Activated CD8-positive, alpha-beta memory T cell treated with anti-CD3 and anti-CD28 coated beads for 36 hours (primary cell): ENCODE results near the gene DNAH14. TPM values are rescaled to one million over a fixed set of nuclear protein-coding genes. Genes with fewer than 3 reads are reported as not detected.
"Not testable (repeated sequence)": the region's sequence is repeated elsewhere in the genome, so short reads cannot be mapped to it uniquely, and the experiment has no call there.

ENCODE experiments used
- CTCF ChIA-PET: fragments of 350-600 bp; sonication (Branson Sonifier 250); formaldehyde crosslinking; loops from one replicate; lab custom pipeline; 2021; ENCODE audit warnings: antibody characterized with exemption; lab: Charles Lee
- POLR2A ChIA-PET: fragments of 350-600 bp; sonication (Branson Sonifier 250); formaldehyde crosslinking; loops from one replicate; lab custom pipeline; 2021; ENCODE audit warnings: antibody characterized with exemption; lab: Charles Lee
- total RNA-seq, 2 experiments: library from RNA; stranded (reverse); gene quantifications; one replicate each; pipeline ENCODE4 v1.2.3, GENCODE V29; 2021

The DNAH14 gene
- total RNA-seq, 2 experiments from 2014 or later: 0.42 to 0.65 TPM

GRCh38 chr1:225119307-225119706 lies 189.8 kb downstream of the DNAH14 start:
- ChIA-PET CTCF (no interaction called here), POLR2A (no interaction called here)

DNA sequence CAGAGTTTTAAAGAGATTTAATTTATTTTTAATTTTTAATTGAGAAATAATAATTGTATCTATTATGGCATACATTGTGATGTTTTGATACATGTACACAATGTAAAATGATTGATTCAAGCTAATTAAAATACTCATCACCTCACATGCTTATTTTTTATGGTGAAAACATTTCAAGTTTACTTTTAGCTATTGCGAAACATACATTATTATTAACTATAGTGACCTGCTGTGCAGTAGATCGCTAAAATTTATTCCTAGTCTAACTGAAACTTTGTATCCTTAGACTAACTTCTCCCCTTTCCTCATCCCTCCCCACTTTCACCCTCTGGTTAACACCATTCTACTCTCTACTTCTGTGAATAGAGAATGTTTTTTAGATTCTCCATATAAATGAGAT lies 191.6 kb downstream of the DNAH14 start:
- CTCF ChIA-PET: no interaction called here
- POLR2A ChIA-PET: no interaction called here

DNA sequence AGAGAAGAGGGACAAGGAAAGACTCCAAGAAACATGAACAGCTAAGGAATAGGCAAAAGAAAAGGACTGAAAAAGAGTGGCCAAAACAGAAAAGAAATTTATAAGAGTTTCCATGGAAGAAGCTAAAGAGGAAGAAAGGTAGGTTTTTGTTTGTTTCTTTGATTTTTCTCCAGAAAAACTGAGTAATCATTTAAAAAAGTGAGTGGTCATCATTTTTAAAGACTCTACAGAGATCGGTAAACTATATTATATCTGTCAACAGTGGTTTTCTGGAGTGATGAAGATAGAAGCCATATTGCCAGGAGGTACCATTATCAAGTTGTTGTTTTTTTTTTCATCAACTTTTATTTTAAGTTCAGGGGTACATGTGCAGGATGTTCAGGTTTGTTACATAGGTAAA lies 202.4 kb downstream of the DNAH14 start:
- CTCF ChIA-PET: no interaction called here
- POLR2A ChIA-PET: no interaction called here

DNA sequence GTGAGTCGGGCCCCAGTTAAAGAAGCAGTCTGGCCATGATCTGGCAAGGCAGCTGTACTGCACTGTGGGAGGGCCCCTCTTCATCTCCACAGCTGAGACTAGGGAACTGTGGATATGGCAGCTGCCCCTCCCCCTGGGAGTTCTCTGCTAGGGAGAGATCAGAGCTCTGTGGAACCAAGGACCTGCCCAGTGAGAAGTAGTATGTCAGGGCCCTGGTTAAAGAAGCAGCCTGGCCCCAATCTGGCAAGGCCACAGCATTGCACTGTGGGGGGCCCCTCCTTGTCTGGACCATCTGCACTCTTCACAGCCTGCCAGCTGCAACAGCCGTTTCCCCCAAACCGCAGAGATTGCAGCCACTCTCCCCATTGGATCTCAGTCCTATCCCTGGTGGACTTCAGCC lies 208.5 kb downstream of the DNAH14 start:
- ChIA-PET POLR2A (no interaction called here), CTCF (no interaction called here)

GRCh38 chr1:225143001-225143400 lies 213.5 kb downstream of the DNAH14 start:
- CTCF ChIA-PET: no interaction called here

DNA sequence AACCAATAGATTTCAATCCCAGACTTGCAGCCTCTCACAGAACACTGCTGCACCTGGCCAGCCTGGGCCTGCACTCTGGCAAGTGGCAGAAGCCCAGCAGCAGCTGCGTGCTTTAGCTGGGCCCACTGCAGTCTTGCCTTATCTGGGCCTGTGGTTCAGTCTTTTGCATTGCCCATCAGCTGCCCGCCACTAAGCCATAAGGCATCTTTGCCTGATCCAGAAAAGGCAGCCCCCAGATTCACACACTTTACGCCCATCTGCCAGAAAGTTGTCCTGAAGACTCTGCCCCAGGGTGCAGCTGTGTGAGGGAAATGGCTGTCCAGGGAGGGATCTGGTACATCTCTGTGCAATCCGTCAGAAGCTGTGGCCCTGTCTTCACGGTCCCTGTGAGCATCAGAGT lies 217.0 kb downstream of the DNAH14 start:
- ChIA-PET CTCF (no interaction called here), POLR2A (no interaction called here)

More at GRCh38 chr1:225143001-225143400, 213.5 kb downstream of the DNAH14 start:
- POLR2A ChIA-PET: no interaction called here

GRCh38 chr1:225147791-225148190 lies 218.3 kb downstream of the DNAH14 start:
- CTCF ChIA-PET, POLR2A ChIA-PET: not testable (repeated sequence)

DNA sequence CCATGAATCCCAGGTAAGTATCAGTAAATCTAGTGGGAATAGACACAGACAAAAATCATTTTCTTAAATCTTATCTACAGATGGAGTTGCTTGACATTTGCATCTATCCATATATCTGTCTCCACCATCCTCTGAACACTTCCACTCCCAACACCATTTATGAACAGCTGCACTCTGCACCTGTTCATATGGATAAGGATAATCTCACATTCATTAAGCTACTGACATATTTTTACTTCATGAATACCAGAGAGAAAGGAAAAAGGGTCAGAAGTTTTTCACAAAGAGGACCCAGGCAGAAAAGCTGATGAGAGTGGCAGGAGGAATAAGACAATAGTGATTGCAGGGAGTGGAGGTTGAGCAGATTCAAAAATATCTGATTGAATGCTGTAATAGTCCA lies 222.6 kb downstream of the DNAH14 start:
- POLR2A ChIA-PET: no interaction called here
- CTCF ChIA-PET: no interaction called here

DNA sequence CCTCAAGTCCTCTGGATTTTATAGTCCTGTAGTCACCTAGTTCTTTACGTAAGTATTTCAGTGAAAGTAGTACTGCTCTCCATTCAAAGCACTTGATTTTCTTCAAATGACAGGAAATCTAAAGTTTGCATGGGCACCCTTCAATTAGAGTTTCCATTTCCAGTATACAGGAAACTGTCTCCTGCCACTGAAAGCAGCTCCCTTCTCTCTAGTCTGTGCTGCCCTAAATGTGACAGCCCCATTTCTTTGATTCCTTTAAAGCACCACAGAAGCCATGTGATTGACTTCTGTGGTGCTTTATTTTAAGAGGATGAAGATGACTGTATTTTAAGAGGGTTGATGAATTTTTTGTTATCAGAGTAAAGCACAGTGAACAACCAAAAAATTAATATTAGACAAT lies 226.1 kb downstream of the DNAH14 start:
- POLR2A ChIA-PET: no interaction called here
- CTCF ChIA-PET: no interaction called here

DNA sequence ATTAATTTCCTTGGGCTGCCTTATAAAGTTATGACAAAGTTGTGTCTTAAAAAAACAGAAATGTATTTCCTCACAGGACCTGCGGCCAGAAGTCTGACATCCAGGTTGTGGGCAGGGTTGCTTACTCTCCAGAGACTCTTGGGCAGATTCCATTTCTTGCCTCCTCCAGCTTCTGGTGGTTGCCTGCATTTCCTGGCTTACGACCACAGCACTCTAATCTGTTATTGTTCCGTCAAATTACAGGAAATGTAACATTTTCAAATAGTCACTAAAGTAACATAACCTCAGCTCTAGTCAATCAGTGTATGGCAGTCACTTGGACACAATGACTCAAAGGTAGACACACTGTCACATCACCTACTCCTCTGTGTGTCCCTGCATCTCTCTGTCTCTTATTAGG lies 226.8 kb downstream of the DNAH14 start:
- ChIA-PET POLR2A (no interaction called here), CTCF (no interaction called here)

GRCh38 chr1:225158291-225158690 lies 228.8 kb downstream of the DNAH14 start:
- CTCF ChIA-PET: no interaction called here
- POLR2A ChIA-PET: no interaction called here

- CTCF ChIA-PET: no interaction called here
- POLR2A ChIA-PET: no interaction called here
Observed at GRCh38 chr1:225159793-225160192, 230.3 kb downstream of the DNAH14 start.

DNA sequence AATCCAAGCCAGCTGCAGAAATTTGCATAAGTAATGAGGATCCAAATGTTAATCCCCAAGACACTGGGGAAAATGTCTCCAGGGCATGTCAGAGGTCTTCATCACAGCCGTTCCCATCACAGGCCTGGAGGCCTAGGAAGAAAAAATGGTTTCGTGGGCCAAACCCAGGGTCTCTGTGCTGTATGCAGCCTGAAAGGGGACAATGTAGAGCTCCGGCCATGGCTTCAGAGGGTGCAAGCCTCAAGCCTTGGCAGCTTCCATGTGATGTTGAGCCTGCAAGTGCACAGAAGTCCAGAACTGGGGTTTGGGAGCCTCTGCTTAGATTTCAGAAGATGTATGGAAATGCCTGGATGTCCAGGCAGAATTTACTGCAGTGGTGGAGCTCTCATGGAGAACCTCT lies 247.9 kb downstream of the DNAH14 start:
- CTCF ChIA-PET, POLR2A ChIA-PET: not testable (repeated sequence)

DNA sequence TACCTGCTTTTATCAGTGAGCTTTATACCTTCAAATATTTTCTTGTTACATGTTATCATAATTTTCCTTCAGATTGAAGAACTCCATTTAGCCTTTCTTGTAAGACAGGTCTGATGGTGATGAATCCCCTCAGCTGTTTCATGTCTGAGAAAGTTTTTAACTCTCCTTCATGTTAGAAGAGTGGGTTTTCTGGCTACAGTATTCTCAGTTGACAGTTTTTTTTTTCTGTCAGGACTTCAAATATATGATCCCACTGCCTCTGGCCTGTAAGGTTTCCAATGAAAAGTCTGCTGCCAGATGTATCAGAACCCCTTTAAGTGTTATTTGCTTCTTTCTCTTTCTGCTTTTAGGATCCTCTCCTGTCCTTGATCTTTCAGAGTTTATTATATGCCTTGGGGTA lies 250.2 kb downstream of the DNAH14 start:
- CTCF ChIA-PET: no interaction called here
- POLR2A ChIA-PET: no interaction called here

- ChIA-PET CTCF (no interaction called here), POLR2A (no interaction called here)
Observed at GRCh38 chr1:225182716-225183115, 253.2 kb downstream of the DNAH14 start.

- CTCF ChIA-PET: no interaction called here
- POLR2A ChIA-PET: no interaction called here
Observed at GRCh38 chr1:225191199-225191753, 261.8 kb downstream of the DNAH14 start.

DNA sequence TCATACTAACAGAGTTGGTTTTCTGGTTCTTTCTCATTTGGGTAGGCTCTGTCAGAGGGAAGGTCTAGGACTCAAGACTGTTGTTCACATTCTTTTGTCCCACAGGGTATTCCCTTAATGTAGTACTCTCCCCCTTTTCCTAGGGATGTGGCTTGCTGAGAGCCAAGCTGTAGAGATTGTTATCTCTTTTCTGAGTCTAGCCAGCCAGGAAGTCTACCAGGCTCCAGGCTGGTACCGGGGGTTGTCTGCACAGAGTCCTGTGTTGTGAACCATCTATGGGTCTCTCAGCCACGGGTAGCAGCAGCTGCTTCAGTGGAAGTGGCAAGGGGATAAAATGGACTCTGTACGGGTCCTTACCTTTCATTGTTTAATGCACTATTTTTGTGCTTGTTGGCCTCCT lies 272.0 kb downstream of the DNAH14 start:
- POLR2A ChIA-PET: no interaction called here
- CTCF ChIA-PET: no interaction called here

DNA sequence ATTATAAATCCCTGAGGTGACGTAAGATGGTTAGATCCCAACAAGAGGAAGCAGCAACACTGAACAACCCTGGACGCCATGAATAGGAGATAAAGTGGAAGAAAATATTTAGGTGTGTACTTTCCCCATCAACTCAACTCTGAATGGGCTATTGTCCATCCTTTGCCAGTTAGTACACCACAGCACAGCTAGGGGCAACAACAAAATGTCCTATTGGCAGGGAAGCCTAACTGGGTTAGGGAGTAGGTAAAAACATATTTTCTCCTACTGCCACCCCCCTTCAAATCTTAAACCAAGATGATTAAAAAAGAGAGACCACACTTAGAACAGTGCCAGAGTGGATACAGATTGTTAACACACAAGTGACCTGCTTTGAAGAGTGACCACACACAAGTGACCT lies 278.3 kb downstream of the DNAH14 start:
- POLR2A ChIA-PET: no interaction called here
- CTCF ChIA-PET: no interaction called here

GRCh38 chr1:225209153-225209552 lies 279.7 kb downstream of the DNAH14 start:
- CTCF ChIA-PET: no interaction called here
- POLR2A ChIA-PET: no interaction called here

GRCh38 chr1:225210180-225210579 lies 280.7 kb downstream of the DNAH14 start:
- POLR2A ChIA-PET: not testable (repeated sequence)

GRCh38 chr1:225211694-225212442 lies 282.4 kb downstream of the DNAH14 start:
- CTCF ChIA-PET: not testable (repeated sequence)

More at GRCh38 chr1:225210180-225210579, 280.7 kb downstream of the DNAH14 start:
- CTCF ChIA-PET: not testable (repeated sequence)

More at GRCh38 chr1:225211694-225212442, 282.4 kb downstream of the DNAH14 start:
- POLR2A ChIA-PET: not testable (repeated sequence)
